HG03039 (cell line): ENCODE measurements around the gene PRSS56.

ENCODE experiments used
- ATAC-seq: cut with Tn5 transposase; IDR thresholded peaks from one replicate; pipeline ENCODE4 v1.9.1; 2021; ENCODE audit warnings: mild to moderate bottlenecking, moderate library complexity; ENCODE audit not compliant: unreplicated experiment

PRSS56 gene

GRCh38 chr2:232486558-232487384, 33.4 kb upstream of the PRSS56 start:
- no peak for ATAC-seq

- no peak for ATAC-seq
Measured at GRCh38 chr2:232487385-232488096, 32.6 kb upstream of the PRSS56 start, which contains the start of gene ECEL1. ECEL1 (minus strand) TSS chr2:232487834; CDS start chr2:232486653, 1,181 bp downstream.

GRCh38 chr2:232488097-232488711, 32.0 kb upstream of the PRSS56 start:
- ATAC-seq = no peak

- ATAC-seq = no peak
Measured at GRCh38 chr2:232488721-232489300, 31.4 kb upstream of the PRSS56 start.

- no peak for ATAC-seq
Measured at GRCh38 chr2:232489516-232490220, 30.5 kb upstream of the PRSS56 start.

GRCh38 chr2:232490221-232491138, 29.7 kb upstream of the PRSS56 start:
- ATAC-seq = no peak

- no peak for ATAC-seq
Measured at GRCh38 chr2:232491139-232491780, 28.9 kb upstream of the PRSS56 start.

GRCh38 chr2:232492236-232492848, 27.8 kb upstream of the PRSS56 start:
- ATAC-seq = no peak

- no peak for ATAC-seq
Measured at GRCh38 chr2:232492963-232493700, 27.1 kb upstream of the PRSS56 start.

- ATAC-seq = no peak
Measured at GRCh38 chr2:232493701-232494474, 26.3 kb upstream of the PRSS56 start.

GRCh38 chr2:232494542-232494941, 25.6 kb upstream of the PRSS56 start:
- ATAC-seq = no peak

- ATAC-seq = no peak
Measured at GRCh38 chr2:232495292-232495691, 24.9 kb upstream of the PRSS56 start.

- no peak for ATAC-seq
Measured at GRCh38 chr2:232496501-232497270, 23.5 kb upstream of the PRSS56 start.

- no peak for ATAC-seq
Measured at GRCh38 chr2:232497348-232497747, 22.8 kb upstream of the PRSS56 start.

GRCh38 chr2:232498452-232498851, 21.7 kb upstream of the PRSS56 start:
- ATAC-seq = no peak

GRCh38 chr2:232501331-232501771, 18.8 kb upstream of the PRSS56 start:
- ATAC-seq = no peak
